ENCODE measurements around the gene PIPOX.
A peak's percentile ranks its signal among the peaks of the same experiment; 100 is the strongest.
"Not testable (repeated sequence)": the region's sequence is repeated elsewhere in the genome, so short reads cannot be mapped to it uniquely, and the experiment has no call there.

PIPOX gene

DNA sequence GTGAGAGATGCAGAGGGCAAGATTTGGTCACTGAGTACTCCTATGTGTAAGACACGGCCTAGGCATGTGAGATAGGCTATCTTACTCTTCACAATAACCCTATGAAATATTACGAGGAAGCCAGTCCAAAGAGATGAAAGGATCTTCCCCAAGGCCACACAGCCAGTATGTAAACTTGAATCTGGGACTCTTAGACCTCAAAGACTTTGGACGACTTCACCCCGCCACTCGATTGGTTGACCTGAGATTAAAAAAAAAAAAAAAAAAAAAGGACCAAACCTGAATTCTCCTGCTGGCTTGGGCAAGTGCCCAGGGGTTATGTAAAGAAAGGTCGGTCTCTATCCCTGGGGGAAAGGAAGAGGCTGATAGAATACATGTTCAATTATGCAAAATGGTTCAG is 33.1 kb downstream of the PIPOX start:
- DNase-seq (ENCODE audit: low spot score): no peak

DNA sequence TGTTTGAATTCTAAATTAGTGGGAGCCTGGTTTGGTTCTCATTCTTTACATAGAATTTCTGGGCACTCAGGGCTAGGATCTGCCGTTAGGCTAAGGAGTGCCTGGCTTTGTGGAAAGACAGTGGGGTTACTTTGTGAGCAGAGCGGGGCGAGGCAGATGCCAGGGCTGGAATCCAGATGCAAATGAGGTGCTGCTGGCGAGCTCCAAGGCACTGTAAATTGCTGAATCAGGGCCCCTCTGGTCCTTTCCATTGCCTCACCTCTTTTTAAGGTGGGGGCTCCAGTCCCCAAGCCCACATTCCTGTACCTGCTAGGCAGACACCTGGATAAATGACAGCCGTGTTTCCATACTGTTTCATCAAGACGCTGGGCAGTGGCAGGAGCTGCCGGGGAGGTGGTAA is 33.8 kb downstream of the PIPOX start:
- no peak for DNase-seq (ENCODE audit: low spot score)

GRCh38 chr17:29077320-29077719 is 34.4 kb downstream of the PIPOX start:
- DNase-seq (ENCODE audit: low spot score): no peak

- DNase-seq (ENCODE audit: low spot score): no peak
These were observed 35.5 kb downstream of the PIPOX start for GRCh38 chr17:29078183-29079045.

DNA sequence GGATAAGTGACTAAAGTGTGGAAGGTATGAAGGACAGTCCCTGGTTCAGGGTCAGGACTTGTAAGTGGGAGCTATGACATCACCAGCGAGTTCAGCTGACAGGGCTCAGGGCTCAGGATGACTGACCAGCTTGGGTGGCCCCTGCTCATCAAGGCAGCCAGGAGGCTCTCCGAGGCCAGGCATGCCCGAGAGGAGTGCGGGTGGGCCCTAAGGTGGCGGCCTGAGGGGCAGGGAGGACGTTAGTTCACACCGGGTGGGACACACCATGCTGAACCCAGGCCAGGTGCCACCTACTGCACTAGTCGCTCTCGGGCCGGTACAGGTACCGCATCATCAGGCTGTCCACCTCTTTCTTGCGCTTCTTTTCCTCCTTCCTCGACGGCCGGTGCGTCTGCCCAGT is 36.5 kb downstream of the PIPOX start:
- no peak for DNase-seq (ENCODE audit: low spot score)

- no peak for DNase-seq (ENCODE audit: low spot score)
These were observed 36.9 kb downstream of the PIPOX start for GRCh38 chr17:29079887-29080286.

DNA sequence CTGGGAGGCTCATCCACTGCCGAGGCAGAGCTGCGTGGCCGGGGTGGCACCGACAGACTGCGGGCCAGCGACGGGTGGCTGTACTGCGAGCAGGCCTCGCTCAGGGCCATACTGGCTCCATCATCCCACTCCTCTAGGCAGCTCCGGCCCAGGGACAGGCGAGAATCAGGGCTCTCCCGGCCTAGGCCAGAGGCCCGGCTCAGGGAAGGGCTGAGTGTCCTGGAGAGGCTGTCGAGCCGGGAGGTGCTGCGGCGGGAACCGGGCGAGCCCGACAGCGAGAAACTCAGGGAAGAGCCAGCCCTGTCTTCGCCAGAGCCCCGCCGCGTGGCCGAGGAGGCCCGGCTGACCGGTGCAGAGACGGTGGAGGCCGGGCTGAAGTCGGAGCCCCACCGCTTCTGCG is 37.4 kb downstream of the PIPOX start:
- no peak for DNase-seq (ENCODE audit: low spot score)

- no peak for DNase-seq (ENCODE audit: low spot score)
These were observed 38.0 kb downstream of the PIPOX start for GRCh38 chr17:29080965-29081364.

- DNase-seq (ENCODE audit: low spot score): no peak
These were observed 41.7 kb downstream of the PIPOX start for GRCh38 chr17:29084541-29085146.

- DNase-seq (ENCODE audit: low spot score): no peak
These were observed 42.3 kb downstream of the PIPOX start for GRCh38 chr17:29085223-29085622.

GRCh38 chr17:29086628-29087332 is 43.8 kb downstream of the PIPOX start:
- no peak for DNase-seq (ENCODE audit: low spot score)

DNA sequence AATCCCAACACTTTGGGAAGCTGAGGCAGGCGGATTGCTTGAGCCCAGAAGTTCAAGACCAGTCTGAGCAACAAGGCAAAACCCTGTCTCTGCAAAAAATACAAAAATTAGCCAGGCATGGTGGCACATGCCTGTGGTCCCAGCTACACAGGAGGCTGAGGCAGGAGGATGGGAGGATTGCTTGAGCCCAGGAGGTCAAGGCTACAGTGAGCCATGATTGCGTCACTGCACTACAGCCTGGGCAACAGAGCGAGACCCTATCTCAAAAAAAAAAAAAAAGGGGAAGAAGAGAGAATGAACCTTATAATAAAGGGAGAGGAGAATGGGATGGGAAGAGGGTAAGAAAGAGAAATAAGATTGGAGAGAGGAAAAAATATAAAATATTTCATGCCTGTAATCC is 45.8 kb downstream of the PIPOX start:
- not testable (repeated sequence) for DNase-seq (ENCODE audit: low spot score)

DNA sequence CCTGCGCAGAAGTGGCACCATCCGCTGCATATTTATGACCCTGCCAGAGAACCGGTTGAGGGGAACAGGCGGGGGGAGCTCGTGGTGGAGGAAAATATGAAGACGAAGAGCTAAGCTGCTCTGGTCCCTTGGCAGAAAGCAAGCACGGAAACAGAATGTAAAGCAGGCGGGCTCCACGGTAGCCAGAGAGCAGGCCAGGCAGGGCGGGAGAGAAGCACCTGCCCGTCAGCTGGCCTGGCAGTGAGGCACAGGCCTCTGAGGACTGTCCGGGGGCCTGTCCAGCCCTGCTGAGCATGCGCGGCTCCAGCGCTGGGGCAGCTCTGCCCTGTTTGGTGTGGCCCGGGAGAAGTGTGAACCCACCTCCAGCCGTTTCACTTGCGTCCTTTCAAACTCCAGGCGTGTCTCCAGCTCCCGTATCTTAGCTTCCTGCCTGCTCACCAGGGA is 46.7 kb downstream of the PIPOX start:
- DNase-seq (ENCODE audit: low spot score): peak; percentile 92

DNA sequence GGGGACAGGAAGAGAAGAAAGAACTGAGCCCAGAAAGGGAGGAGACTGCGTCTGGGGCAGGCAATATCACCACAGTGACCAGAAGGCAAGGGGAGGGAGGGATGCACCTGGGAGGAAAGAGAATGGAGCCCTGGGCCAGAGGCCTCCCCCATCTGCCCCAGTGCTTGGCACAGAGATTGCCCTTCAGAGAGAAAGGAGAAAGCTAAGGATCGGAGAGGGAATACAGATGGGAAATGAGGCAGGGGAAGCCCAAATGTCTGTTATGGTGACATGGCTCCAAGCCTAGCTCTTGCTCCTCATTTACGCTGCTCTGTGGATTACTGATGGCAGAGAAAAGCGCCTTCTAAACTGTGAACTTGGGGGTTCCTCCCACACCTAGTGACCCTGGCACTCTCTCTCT is 47.2 kb downstream of the PIPOX start:
- no peak for DNase-seq (ENCODE audit: low spot score)

GRCh38 chr17:29090750-29091605 is 48.0 kb downstream of the PIPOX start:
- DNase-seq (ENCODE audit: low spot score): no peak

GRCh38 chr17:29091606-29092289 is 48.8 kb downstream of the PIPOX start:
- peak; percentile 55 for DNase-seq (ENCODE audit: low spot score)

DNA sequence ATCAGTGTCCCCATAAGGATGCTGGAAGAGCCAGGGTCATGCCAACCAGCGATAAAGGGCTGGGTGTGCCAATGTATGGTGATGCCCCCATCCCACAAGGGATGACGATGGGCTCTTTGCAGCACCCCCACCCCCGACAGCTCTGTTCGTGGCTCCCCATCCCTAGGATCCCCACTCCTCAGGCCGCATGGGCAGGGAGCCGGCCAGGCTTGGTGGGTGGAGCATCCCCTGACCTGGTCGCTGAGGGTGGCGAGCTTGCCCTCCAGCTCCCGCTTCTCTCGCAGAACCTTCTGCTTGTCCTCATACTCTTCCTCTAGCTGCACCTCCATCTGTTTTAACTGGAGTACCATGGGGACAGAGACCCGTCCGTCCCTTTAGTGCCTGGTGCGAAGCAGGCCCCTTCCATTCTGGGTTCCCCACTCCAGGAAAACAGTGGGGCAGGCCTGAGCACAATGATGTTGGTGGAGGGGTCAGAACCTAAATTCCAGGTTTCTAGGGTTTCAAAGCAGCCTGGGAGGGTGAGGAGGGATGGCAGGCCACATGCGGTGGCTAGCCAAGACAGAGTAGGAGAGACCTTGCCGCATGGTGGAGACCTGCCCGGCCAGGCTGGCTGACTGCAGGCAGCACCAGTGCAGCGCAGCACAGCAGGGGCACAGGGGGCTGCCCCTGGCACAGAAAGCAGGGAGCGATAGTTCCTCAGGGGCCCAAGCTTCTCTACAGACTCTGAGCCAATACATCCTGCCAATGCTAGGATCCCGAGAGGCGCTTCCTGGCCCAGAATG is 50.3 kb downstream of the PIPOX start:
- no peak for DNase-seq (ENCODE audit: low spot score)

DNA sequence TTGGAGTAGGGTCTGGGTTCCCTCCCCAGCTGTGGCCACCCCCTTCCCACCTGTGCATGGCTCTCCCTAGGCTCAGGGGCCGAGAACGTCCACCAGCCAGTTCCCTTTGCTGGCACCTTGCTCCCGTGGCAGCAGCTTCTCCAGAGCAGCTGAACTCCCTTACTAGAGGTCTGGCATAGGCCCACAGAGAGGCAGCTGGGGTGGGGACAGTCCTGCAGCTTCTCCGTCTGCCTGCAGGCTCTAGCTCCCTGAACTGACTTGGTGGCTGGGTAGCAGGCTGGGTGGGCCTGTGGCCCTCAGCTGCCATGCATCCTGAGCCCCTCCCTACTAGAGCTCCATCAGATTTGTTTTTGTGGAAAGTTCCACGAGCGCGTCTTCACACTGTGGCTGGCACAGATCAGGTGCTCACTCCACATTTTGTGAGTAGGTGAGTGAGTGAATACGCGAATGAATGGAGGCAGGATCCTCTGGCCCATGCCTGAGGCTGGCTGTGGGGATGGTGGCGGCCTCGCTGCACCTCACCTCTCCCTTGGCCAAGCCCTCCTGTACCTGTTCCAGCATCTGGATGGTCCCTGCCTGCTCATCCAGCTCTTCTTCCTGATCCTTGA is 51.3 kb downstream of the PIPOX start:
- DNase-seq (ENCODE audit: low spot score): peak; percentile 78

DNA sequence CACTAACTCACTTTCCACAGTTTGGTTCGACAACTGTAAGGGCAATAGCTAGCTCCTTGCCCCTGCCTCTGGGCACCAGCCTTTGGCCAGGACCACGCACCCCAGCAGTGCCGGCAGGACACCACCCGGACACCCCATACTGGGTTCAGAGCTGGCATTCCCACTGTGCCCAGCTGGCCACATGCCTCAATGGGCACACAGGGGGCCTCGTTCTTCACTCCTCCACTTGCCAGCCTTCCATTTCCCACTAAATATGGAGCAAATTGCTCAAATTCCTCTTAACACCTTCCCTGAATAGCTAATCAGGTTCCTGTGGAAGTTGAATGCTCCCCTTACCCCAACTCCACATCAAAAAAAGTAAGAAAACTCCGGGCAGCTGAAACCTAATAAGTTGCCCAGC is 52.5 kb downstream of the PIPOX start:
- DNase-seq (ENCODE audit: low spot score): no peak

DNA sequence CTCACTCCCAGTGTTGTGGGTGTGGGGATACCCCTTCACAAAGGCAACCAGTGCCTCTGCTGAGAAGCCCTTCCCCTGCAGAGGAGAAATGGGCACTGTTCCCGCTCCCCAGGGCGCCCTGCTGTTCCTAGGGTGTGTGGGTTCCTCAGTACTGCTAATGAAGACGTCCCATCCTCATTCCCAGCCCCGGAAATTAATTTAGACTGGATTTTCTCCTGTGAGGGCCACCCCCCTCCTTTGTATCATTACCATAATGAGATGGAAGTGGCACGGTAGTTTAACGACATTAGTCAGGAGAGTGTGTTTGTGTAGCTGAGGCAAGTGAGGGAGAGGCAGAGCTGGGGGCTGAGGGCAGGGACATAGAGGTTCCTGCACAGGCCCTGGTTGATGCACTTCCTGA is 53.2 kb downstream of the PIPOX start:
- no peak for DNase-seq (ENCODE audit: low spot score)
